Neural cell (in vitro differentiated cells): ENCODE data around the gene OR6N1. TPM values are rescaled to one million over a fixed set of nuclear protein-coding genes. Genes with fewer than 3 reads are reported as not detected.

Experiments used
- H2AFZ ChIP-seq: fragments of 200-600, 300-800 bp; sonication (generic), shearing (Covaris generic); 2 replicates; pipeline ENCODE4 v1.6.0; 2014; ENCODE audit warnings: low read depth, mild to moderate bottlenecking, antibody characterized with exemption, low read length, moderate library complexity
- H3F3A ChIP-seq: fragments of 200-600 bp; shearing (Covaris generic); 2 replicates; pipeline ENCODE4 v1.6.1; 2016; ENCODE audit warnings: mild to moderate bottlenecking, moderate library complexity, mixed read lengths, antibody characterized with exemption, low read length; ENCODE audit not compliant: insufficient read depth, poor library complexity, severe bottlenecking
- H3K27ac ChIP-seq: fragments of 200-600, 300-800 bp; sonication (generic), shearing (Covaris generic); 2 replicates; pipeline ENCODE4 v1.5.1; 2014; ENCODE audit warnings: mild to moderate bottlenecking, low read length, moderate library complexity
- H3K27me3 ChIP-seq: fragments of 300-800, 200-600 bp; sonication (generic), shearing (Covaris generic); 2 replicates; pipeline ENCODE4 v1.6.0; 2014; ENCODE audit warnings: mild to moderate bottlenecking, low read depth, low read length, moderate library complexity; ENCODE audit not compliant: insufficient read depth
- H3K36me3 ChIP-seq: fragments of 300-800, 200-600 bp; sonication (generic), shearing (Covaris generic); 2 replicates; pipeline ENCODE4 v1.5.1; 2014; ENCODE audit warnings: mild to moderate bottlenecking, antibody characterized with exemption, low read length, moderate library complexity; ENCODE audit not compliant: insufficient read depth
- H3K4me2 ChIP-seq: fragments of 300-800, 200-600 bp; sonication (generic), shearing (Covaris generic); 2 replicates; pipeline ENCODE4 v1.6.0; 2014; ENCODE audit warnings: mild to moderate bottlenecking, low read length
- H3K4me3 ChIP-seq: fragments of 300-800, 200-600 bp; sonication (generic), shearing (Covaris generic); 2 replicates; pipeline ENCODE4 v1.5.1; 2014; ENCODE audit warnings: mild to moderate bottlenecking, low read length, moderate library complexity
- H3K79me2 ChIP-seq: fragments of 200-600 bp; shearing (Covaris generic); replicated peaks from 2 replicates; pipeline ENCODE4 v1.6.0; 2014; ENCODE audit warnings: mild to moderate bottlenecking, low read length, moderate library complexity; ENCODE audit not compliant: insufficient read depth
- H3K9ac ChIP-seq: fragments of 300-800, 200-600 bp; sonication (generic), shearing (Covaris generic); 2 replicates; pipeline ENCODE4 v1.6.1; 2016; ENCODE audit warnings: mild to moderate bottlenecking, low read length, mixed read lengths
- H3K9me2 ChIP-seq: fragments of 200-600 bp; shearing (Covaris generic); 2 replicates; pipeline ENCODE4 v1.6.1; 2016; ENCODE audit warnings: mild to moderate bottlenecking, low read length, mixed read lengths; ENCODE audit not compliant: insufficient read depth
- H3K9me3 ChIP-seq: fragments of 200-600, 300-800 bp; sonication (generic), shearing (Covaris generic); 2 replicates; pipeline ENCODE4 v1.6.1; 2016; ENCODE audit warnings: mild to moderate bottlenecking, mixed run types, low read length, moderate library complexity, mixed read lengths
- H4K20me1 ChIP-seq: fragments of 200-600 bp; shearing (Covaris generic); 2 replicates; pipeline ENCODE4 v1.6.1; 2016; ENCODE audit warnings: mild to moderate bottlenecking, mixed run types; ENCODE audit not compliant: insufficient read depth
- CTCF ChIP-seq: fragments of 450-650 bp; IDR thresholded peaks from 2 replicates; pipeline ENCODE4 v1.5.1; 2014; ENCODE audit warnings: antibody characterized with exemption, mild to moderate bottlenecking, moderate library complexity; ENCODE audit not compliant: poor library complexity, severe bottlenecking
- EP300 ChIP-seq: fragments of 450-650 bp; conservative IDR thresholded peaks from 2 replicates; pipeline ENCODE4 v1.6.1; 2014; ENCODE audit warnings: antibody characterized with exemption, mild to moderate bottlenecking, moderate library complexity; ENCODE audit not compliant: poor library complexity, severe bottlenecking
- EZH2 ChIP-seq: fragments of 200-600, 300-800 bp; shearing (Covaris generic), sonication (generic); IDR thresholded peaks from 2 replicates; pipeline ENCODE4 v1.6.1; 2014; ENCODE audit warnings: antibody characterized with exemption, low read length, borderline replicate concordance, mild to moderate bottlenecking; ENCODE audit not compliant: insufficient read depth, poor library complexity, severe bottlenecking
- MXI1 ChIP-seq: fragments of 450-650 bp; conservative IDR thresholded peaks from 2 replicates; pipeline ENCODE4 v1.6.1; 2014; ENCODE audit warnings: antibody characterized with exemption, mild to moderate bottlenecking; ENCODE audit not compliant: poor library complexity, severe bottlenecking
- POLR2AphosphoS5 ChIP-seq: IDR thresholded peaks from 2 replicates; pipeline ENCODE4 v1.6.1; 2012
- RAD21 ChIP-seq: fragments of 450-650 bp; conservative IDR thresholded peaks from 2 replicates; pipeline ENCODE4 v1.6.1; 2014; ENCODE audit warnings: antibody characterized with exemption, mild to moderate bottlenecking, moderate library complexity
- REST ChIP-seq: IDR thresholded peaks from 2 replicates; pipeline ENCODE4 v1.6.1; 2012; ENCODE audit warnings: borderline replicate concordance
- SMC3 ChIP-seq: fragments of 450-650 bp; conservative IDR thresholded peaks from 2 replicates; pipeline ENCODE4 v1.6.1; 2014; ENCODE audit warnings: antibody characterized with exemption, mild to moderate bottlenecking, moderate library complexity; ENCODE audit not compliant: poor library complexity
- TAF1 ChIP-seq: IDR thresholded peaks from 2 replicates; pipeline ENCODE4 v1.6.1; 2012; ENCODE audit warnings: low read depth
- polyA plus RNA-seq: library from polyadenylated mRNA; depleted of rRNA; stranded (reverse); fragments of >200 nt; gene quantifications from 2 replicates; pipeline ENCODE4 v1.2.3, GENCODE V29; 2014

OR6N1 gene
- polyA plus RNA-seq, 1 donor from 2014 or later, result not detected

- no peak overlapping the region for H3K27ac ChIP-seq
- no peaks in the 10 kb centered on the region for H4K20me1 ChIP-seq
- H3K4me3 ChIP-seq, result no peak overlapping the region
- no peak overlapping the region for H3K9ac ChIP-seq
- no peaks in the 10 kb centered on the region for H3K36me3 ChIP-seq
- H3K27me3 ChIP-seq, result no peaks in the 10 kb centered on the region
- H2AFZ ChIP-seq, result no peak overlapping the region
- H3K9me2 ChIP-seq, result no peaks in the 10 kb centered on the region
- no peaks in the 10 kb centered on the region for H3F3A ChIP-seq
- no peaks in the 10 kb centered on the region for H3K79me2 ChIP-seq
- H3K4me2 ChIP-seq, result no peak overlapping the region
- H3K9me3 ChIP-seq, result no peaks in the 10 kb centered on the region
- TF ChIP-seq RAD21 (no peak), EZH2 (no peak), SMC3 (no peak), CTCF (no peak), TAF1 (no peak)
These were observed 54.7 kb downstream of the OR6N1 start for GRCh38 chr1:158717344-158717743.

GRCh38 chr1:158716335-158716734 is 55.7 kb downstream of the OR6N1 start:
- Histone ChIP-seq H3K9me2 (no peaks in the 10 kb centered on the region), H3K4me2 (no peak overlapping the region), H3K79me2 (no peaks in the 10 kb centered on the region), H2AFZ (no peak overlapping the region), H3K27ac (no peak overlapping the region), H3K4me3 (no peak overlapping the region), H4K20me1 (no peaks in the 10 kb centered on the region), H3K9me3 (no peaks in the 10 kb centered on the region), H3K36me3 (no peaks in the 10 kb centered on the region), H3K27me3 (no peaks in the 10 kb centered on the region), H3F3A (no peaks in the 10 kb centered on the region), H3K9ac (no peak overlapping the region)
- TF ChIP-seq MXI1 (no peak), POLR2AphosphoS5 (no peak), RAD21 (no peak), REST (no peak), CTCF (no peak), SMC3 (no peak), EP300 (no peak), EZH2 (no peak), TAF1 (no peak)
